Caki2 (cell line): ENCODE results near the gene PLEKHB2. TPM values are rescaled to one million over a fixed set of nuclear protein-coding genes. Genes with fewer than 3 reads are reported as not detected.
A peak's percentile ranks its signal among the peaks of the same experiment; 100 is the strongest.
"Not testable (repeated sequence)": the region's sequence is repeated elsewhere in the genome, so short reads cannot be mapped to it uniquely, and the experiment has no call there.

ENCODE experiments used
- DNase-seq: peaks from one replicate; pipeline ENCODE4 v3.0.0-alpha.2; 2015; ENCODE audit warnings: low read depth
- in situ Hi-C: cut with HindIII; loops from 2 replicates; pipeline ENCODE4 v1.10.0; 2016; ENCODE audit warnings: low sequenced_read_pairs, low pct_unique_long_range_greater_than_20kb, mixed read lengths
- total RNA-seq: library from RNA; depleted of rRNA; stranded (reverse); fragments of >200 nt; shearing (Covaris generic); gene quantifications from 2 replicates; pipeline ENCODE4 v1.2.3, GENCODE V29; 2014; ENCODE audit warnings: low replicate concordance

PLEKHB2 gene
- total RNA-seq, 1 experiment from 2014 or later, result 116 TPM

- in situ Hi-C loops, result no loop called here
Measured at GRCh38 chr2:131126436-131126835, 21.3 kb downstream of the PLEKHB2 start.

GRCh38 chr2:131127076-131127475 is 21.9 kb downstream of the PLEKHB2 start:
- no peak for DNase-seq
- in situ Hi-C loops, result no loop called here

More at GRCh38 chr2:131126436-131126835, 21.3 kb downstream of the PLEKHB2 start:
- no peak for DNase-seq

GRCh38 chr2:131127981-131128380 is 22.8 kb downstream of the PLEKHB2 start:
- no peak for DNase-seq
- in situ Hi-C loops, result no loop called here

- in situ Hi-C loops, result no loop called here
- DNase-seq, result no peak
Measured at GRCh38 chr2:131130298-131130596, 25.1 kb downstream of the PLEKHB2 start.

- no peak for DNase-seq
Measured at GRCh38 chr2:131132729-131133128, 27.6 kb downstream of the PLEKHB2 start.

GRCh38 chr2:131140581-131140980 is 35.4 kb downstream of the PLEKHB2 start:
- in situ Hi-C loops, result no loop called here
- no peak for DNase-seq

More at GRCh38 chr2:131132729-131133128, 27.6 kb downstream of the PLEKHB2 start:
- in situ Hi-C loops, result no loop called here

GRCh38 chr2:131142849-131143248 is 37.7 kb downstream of the PLEKHB2 start:
- in situ Hi-C loops, result no loop called here
- no peak for DNase-seq

GRCh38 chr2:131143803-131144202 is 38.7 kb downstream of the PLEKHB2 start:
- in situ Hi-C loops, result no loop called here
- no peak for DNase-seq

GRCh38 chr2:131145040-131145439 is 39.9 kb downstream of the PLEKHB2 start:
- in situ Hi-C loops, result no loop called here
- DNase-seq, result no peak

GRCh38 chr2:131146231-131146630 is 41.1 kb downstream of the PLEKHB2 start:
- in situ Hi-C loops, result no loop called here
- DNase-seq, result no peak

GRCh38 chr2:131146749-131147148 is 41.6 kb downstream of the PLEKHB2 start:
- in situ Hi-C loops, result no loop called here
- DNase-seq, result no peak

GRCh38 chr2:131148426-131148825 is 43.3 kb downstream of the PLEKHB2 start:
- in situ Hi-C loops, result no loop called here
- no peak for DNase-seq

- in situ Hi-C loops, DNase-seq: not testable (repeated sequence)
Measured at GRCh38 chr2:131150109-131150508, 45.0 kb downstream of the PLEKHB2 start.

- in situ Hi-C loops, result no loop called here
Measured at GRCh38 chr2:131151398-131151797, 46.3 kb downstream of the PLEKHB2 start.

GRCh38 chr2:131152074-131152473 is 46.9 kb downstream of the PLEKHB2 start:
- in situ Hi-C loops, result no loop called here

More at GRCh38 chr2:131151398-131151797, 46.3 kb downstream of the PLEKHB2 start:
- DNase-seq, result no peak

GRCh38 chr2:131153529-131153928 is 48.4 kb downstream of the PLEKHB2 start:
- DNase-seq, result no peak
- in situ Hi-C loops, result no loop called here

More at GRCh38 chr2:131152074-131152473, 46.9 kb downstream of the PLEKHB2 start:
- no peak for DNase-seq

- in situ Hi-C loops, result no loop called here
- peak; percentile 70 for DNase-seq
Measured at GRCh38 chr2:131154071-131154531, 49.0 kb downstream of the PLEKHB2 start.

GRCh38 chr2:131154647-131155046 is 49.5 kb downstream of the PLEKHB2 start:
- DNase-seq, result no peak
- in situ Hi-C loops, result no loop called here

- no peak for DNase-seq
Measured at GRCh38 chr2:131155208-131155855, 50.2 kb downstream of the PLEKHB2 start.

GRCh38 chr2:131156452-131157149 is 51.5 kb downstream of the PLEKHB2 start:
- DNase-seq, result no peak
- in situ Hi-C loops, result no loop called here

More at GRCh38 chr2:131155208-131155855, 50.2 kb downstream of the PLEKHB2 start:
- in situ Hi-C loops, result no loop called here
